Common myeloid progenitor, CD34-positive (primary cell): ENCODE results near the gene MSRB3.

ENCODE experiments used
- CTCF ChIA-PET: fragments of 350-600 bp; sonication (Branson Sonifier 250); formaldehyde crosslinking; loops from one replicate; lab custom pipeline; 2021; ENCODE audit warnings: antibody characterized with exemption; lab: Charles Lee
- POLR2A ChIA-PET: fragments of 350-600 bp; sonication (Branson Sonifier 250); formaldehyde crosslinking; loops from one replicate; lab custom pipeline; 2021; ENCODE audit warnings: antibody characterized with exemption; lab: Charles Lee
- DNase-seq, 3 donors: peaks; one replicate each; pipeline versions ENCODE4 v3.0.0 to v3.0.0-alpha.2; 2013
- H3K27ac ChIP-seq, 2 experiments: 1 replicate in 1 of 2; 2 replicates in 1 of 2; pipeline ENCODE4 v1.7.0; 2013; ENCODE audit warnings: inconsistent platforms in 2 of 2, low read length in 2 of 2, mild to moderate bottlenecking in 2 of 2, low read depth in 1 of 2, moderate library complexity in 1 of 2; ENCODE audit not compliant: severe bottlenecking in 2 of 2, insufficient read depth in 1 of 2, poor library complexity in 1 of 2
- H3K27me3 ChIP-seq, 5 experiments: replicated peaks in 2 of 5; 1 replicate in 3 of 5; 2 replicates in 2 of 5; pipeline versions ENCODE4 v1.6.1 to v1.7.0; 2013; ENCODE audit warnings: low read length in 4 of 5, mild to moderate bottlenecking in 2 of 5, moderate library complexity in 2 of 5, inconsistent platforms in 1 of 5; ENCODE audit not compliant: insufficient read depth in 5 of 5, control insufficient read depth in 4 of 5
- H3K36me3 ChIP-seq, 4 experiments: 1 replicate in 2 of 4; 2 replicates in 2 of 4; pipeline versions ENCODE4 v1.6.1 to v1.7.0; 2013; ENCODE audit warnings: low read length in 3 of 4, control low read depth in 1 of 4, mild to moderate bottlenecking in 1 of 4; ENCODE audit not compliant: control insufficient read depth in 4 of 4, insufficient read depth in 4 of 4
- H3K4me1 ChIP-seq, 4 experiments: 1 replicate in 3 of 4; 2 replicates in 1 of 4; pipeline versions ENCODE4 v1.6.1 to v1.7.1; 2013; ENCODE audit warnings: low read length in 3 of 4, mild to moderate bottlenecking in 3 of 4, control low read depth in 1 of 4, inconsistent platforms in 1 of 4, moderate library complexity in 1 of 4; ENCODE audit not compliant: control insufficient read depth in 4 of 4, insufficient read depth in 4 of 4; ENCODE audit errors: control extremely low read depth in 1 of 4
- H3K4me3 ChIP-seq, 7 experiments: 1 replicate in 4 of 7; 2 replicates in 3 of 7; pipeline versions ENCODE4 v1.5.1 to v1.7.0; 2013; ENCODE audit warnings: mild to moderate bottlenecking in 7 of 7, low read length in 6 of 7, moderate library complexity in 6 of 7, inconsistent platforms in 2 of 7, low read depth in 2 of 7, control low read depth in 1 of 7; ENCODE audit not compliant: insufficient read depth in 4 of 7, control insufficient read depth in 1 of 7; ENCODE audit errors: extremely low read depth in 1 of 7
- H3K9me3 ChIP-seq, 5 experiments: 1 replicate in 4 of 5; 2 replicates in 1 of 5; pipeline versions ENCODE4 v1.6.1 to v1.7.1; 2013; ENCODE audit warnings: low read length in 4 of 5, mild to moderate bottlenecking in 2 of 5, inconsistent platforms in 1 of 5, low read depth in 1 of 5, moderate library complexity in 1 of 5; ENCODE audit not compliant: control insufficient read depth in 4 of 5, insufficient read depth in 2 of 5; ENCODE audit errors: control extremely low read depth in 1 of 5
- WGBS: methylation state at CpG from one replicate; pipeline ENCODE4 v1.1.5; 2013; ENCODE audit not compliant: insufficient coverage; 5-methylcytosine and 5-hydroxymethylcytosine counted together

The MSRB3 gene

DNA sequence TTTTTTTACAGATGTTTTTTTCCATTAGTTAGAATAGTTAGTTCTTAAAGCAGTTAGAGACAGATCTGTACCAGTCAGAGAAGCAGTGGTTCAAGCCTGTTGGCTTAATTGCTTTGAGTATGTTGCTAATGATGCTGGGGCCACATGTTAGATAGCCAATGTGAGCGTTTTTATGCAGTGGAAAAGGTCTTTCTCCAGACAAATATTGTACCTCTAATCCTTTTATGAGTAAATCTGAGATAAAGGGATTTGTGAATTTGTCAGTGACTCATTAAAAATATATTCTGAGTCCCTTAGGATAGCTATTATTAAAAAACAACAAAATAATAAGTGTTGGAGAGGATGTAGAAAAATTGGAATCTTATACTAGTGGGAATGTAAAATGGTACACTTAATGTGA, 154.2 kb downstream of the MSRB3 start:
- ChIA-PET CTCF (interaction anchor here (0.6 to 1.3 kb wide), 2 partner anchors 19 to 170 kb away, joined by 3 read pairs; no protein-coding TSS in a partner anchor), POLR2A (no interaction called here)
- no CpG with 5 or more reads among the region's 1 CpG for WGBS
- H3K4me3 ChIP-seq, result no peak overlapping the region
- H3K27ac ChIP-seq, result no peak overlapping the region
- peaks cover 0 to 8% (median 5%) of the 10 kb centered on the region in 5 experiments for H3K9me3 ChIP-seq
- no peaks in the 10 kb centered on the region for H3K27me3 ChIP-seq
- H3K4me1 ChIP-seq, result no peaks in the 10 kb centered on the region
- peaks cover 0 to 24% (median 8%) of the 10 kb centered on the region in 4 experiments for H3K36me3 ChIP-seq
- no peak for DNase-seq

DNA sequence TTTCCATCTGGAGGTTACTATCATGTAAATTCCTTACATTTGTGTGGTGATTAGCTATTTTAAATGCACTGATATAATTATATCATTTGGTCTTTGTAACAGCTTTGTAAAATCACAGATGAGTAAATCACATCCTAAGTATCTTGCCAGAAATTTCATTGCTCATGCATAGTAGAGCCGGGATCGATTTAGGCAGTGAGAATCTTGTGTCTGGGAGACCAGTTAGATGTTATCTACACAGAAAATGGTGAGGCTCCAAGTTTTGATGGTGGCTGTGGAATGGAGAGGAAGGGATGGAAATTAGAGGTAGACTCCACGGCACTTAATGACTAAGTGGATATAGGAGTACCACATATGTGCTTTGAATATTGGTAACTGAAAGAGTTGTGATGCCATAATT, 156.3 kb downstream of the MSRB3 start:
- Histone ChIP-seq H3K27me3 (no peaks in the 10 kb centered on the region), H3K9me3 (peaks cover 0 to 12% (median 6%) of the 10 kb centered on the region in 5 experiments), H3K36me3 (peaks cover 0 to 30% (median 16%) of the 10 kb centered on the region in 4 experiments), H3K4me1 (no peaks in the 10 kb centered on the region), H3K27ac (no peak overlapping the region), H3K4me3 (no peak overlapping the region)
- 100% methylated on average over 3 of the region's 3 CpGs for WGBS
- no peak for DNase-seq
- ChIA-PET POLR2A (no interaction called here), CTCF (no interaction called here)

DNA sequence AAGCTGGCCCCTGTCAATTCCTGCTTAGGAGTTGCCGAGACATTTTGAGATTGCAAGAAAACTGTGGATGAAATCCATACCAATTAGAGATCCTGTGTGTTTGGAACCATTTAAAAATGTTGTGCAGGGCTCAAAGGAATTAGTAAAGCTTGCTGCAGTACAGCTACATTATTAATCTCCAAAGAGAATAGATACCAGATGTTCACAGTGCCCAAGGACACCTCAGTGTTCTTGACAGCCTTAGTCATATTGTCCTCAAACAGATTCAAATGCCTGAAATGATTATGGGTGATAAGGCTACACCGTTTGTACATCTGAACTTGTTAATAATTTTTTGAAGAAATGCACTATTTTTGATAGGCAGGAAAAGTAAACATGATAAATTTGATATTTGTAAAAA, 164.6 kb downstream of the MSRB3 start:
- no peak for DNase-seq
- ChIA-PET CTCF (interaction anchor here (0.6 to 1.5 kb wide), 5 partner anchors 10 to 53 kb away, joined by 3 read pairs; no protein-coding TSS in a partner anchor), POLR2A (no interaction called here)
- no peak overlapping the region for H3K4me3 ChIP-seq
- WGBS, result 88% methylated on average over 2 of the region's 2 CpGs
- H3K9me3 ChIP-seq, result peaks cover 0 to under 1% (median 0%) of the 10 kb centered on the region in 5 experiments
- H3K4me1 ChIP-seq, result no peaks in the 10 kb centered on the region
- H3K27me3 ChIP-seq, result no peaks in the 10 kb centered on the region
- H3K27ac ChIP-seq, result no peak overlapping the region
- H3K36me3 ChIP-seq, result peaks cover 0 to 9% (median 4%) of the 10 kb centered on the region in 4 experiments

DNA sequence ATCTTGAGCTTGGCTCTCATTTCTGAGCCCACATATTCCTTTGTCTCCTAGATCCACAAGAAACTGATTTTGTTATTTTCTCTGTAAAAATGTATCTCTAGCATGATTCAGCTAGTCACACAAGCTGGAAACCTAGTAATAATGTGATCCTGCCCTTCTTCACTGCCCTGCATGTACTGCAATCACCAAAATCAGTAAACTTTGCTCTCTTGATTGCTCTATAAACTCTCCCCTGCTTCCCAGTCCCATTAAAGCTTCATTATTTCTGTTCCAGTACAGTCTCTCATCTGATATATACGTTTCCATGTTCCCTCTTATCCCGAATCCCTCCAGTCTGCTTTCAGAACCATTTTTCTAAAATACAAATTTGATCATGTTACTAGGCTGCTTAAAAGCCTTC, 166.5 kb downstream of the MSRB3 start:
- H3K4me1 ChIP-seq, result peaks cover 0 to 6% (median 3%) of the 10 kb centered on the region in 4 experiments
- WGBS, result 94% methylated on average over 2 of the region's 2 CpGs
- H3K27ac ChIP-seq, result no peak overlapping the region
- H3K4me3 ChIP-seq, result no peak overlapping the region
- ChIA-PET POLR2A (no interaction called here), CTCF (no interaction called here)
- peaks cover 0 to 4% (median 0%) of the 10 kb centered on the region in 4 experiments for H3K36me3 ChIP-seq
- no peak for DNase-seq
- H3K27me3 ChIP-seq, result no peaks in the 10 kb centered on the region
- no peaks in the 10 kb centered on the region for H3K9me3 ChIP-seq

DNA sequence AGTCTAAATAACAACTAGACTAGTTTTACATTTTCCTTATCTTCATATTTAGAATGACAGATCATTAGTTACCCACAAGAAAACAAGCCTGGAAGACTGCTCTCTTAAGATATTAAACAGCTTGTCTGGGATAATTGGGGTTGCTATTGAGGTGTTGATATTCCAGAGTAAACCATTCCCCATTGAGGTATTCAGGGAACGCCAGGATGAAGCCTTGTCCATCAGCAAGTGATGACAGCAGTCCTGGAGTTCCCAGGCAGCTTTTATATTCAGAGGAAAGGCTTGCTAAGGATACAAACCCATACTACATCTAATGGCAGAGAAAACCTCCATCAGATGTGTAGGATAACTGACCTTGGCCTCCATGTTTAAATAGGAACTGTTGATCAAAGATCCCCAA, 168.4 kb downstream of the MSRB3 start:
- Histone ChIP-seq H3K36me3 (peaks cover 0 to 2% (median 0%) of the 10 kb centered on the region in 4 experiments), H3K9me3 (no peaks in the 10 kb centered on the region), H3K27me3 (no peaks in the 10 kb centered on the region), H3K4me3 (no peak overlapping the region), H3K27ac (no peak overlapping the region), H3K4me1 (peaks cover 0 to 6% (median 3%) of the 10 kb centered on the region in 4 experiments)
- no peak for DNase-seq
- CTCF ChIA-PET, result no interaction called here
- POLR2A ChIA-PET, result interaction anchor here (0.7 kb wide), 1 partner anchor 332 kb away, joined by 3 read pairs; no protein-coding TSS in a partner anchor
- 100% methylated on average over 1 of the region's 1 CpG for WGBS

DNA sequence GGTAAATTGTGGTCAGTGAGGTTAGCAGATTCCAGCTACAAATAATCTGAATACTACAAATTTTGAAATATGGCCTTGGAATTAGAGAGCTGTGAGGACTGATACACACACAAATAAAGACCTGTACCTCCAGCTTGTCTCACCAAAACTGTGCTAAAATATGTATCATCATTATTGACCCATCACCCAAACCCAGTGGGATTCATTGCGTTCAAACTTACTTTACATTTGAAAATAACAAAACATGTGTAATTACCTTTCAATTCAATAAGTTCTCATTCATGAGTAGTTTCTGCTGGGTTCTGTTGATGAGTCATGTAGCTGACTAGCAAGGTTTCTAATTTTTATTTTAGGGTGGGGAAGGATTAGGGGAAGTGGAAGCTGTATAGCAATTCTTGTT, 170.9 kb downstream of the MSRB3 start:
- H3K27me3 ChIP-seq, result no peaks in the 10 kb centered on the region
- no peaks in the 10 kb centered on the region for H3K9me3 ChIP-seq
- peaks cover 0 to 6% (median 3%) of the 10 kb centered on the region in 4 experiments for H3K4me1 ChIP-seq
- no CpG with 5 or more reads among the region's 1 CpG for WGBS
- no peak overlapping the region for H3K27ac ChIP-seq
- ChIA-PET POLR2A (interaction anchor here (0.6 kb wide), 1 partner anchor 122 kb away, joined by 3 read pairs; no protein-coding TSS in a partner anchor), CTCF (no interaction called here)
- H3K4me3 ChIP-seq, result no peak overlapping the region
- peaks cover 3 to 10% (median 9%) of the 10 kb centered on the region in 4 experiments for H3K36me3 ChIP-seq
- DNase-seq, result peak; percentile 8 to 74 (median 56)

DNA sequence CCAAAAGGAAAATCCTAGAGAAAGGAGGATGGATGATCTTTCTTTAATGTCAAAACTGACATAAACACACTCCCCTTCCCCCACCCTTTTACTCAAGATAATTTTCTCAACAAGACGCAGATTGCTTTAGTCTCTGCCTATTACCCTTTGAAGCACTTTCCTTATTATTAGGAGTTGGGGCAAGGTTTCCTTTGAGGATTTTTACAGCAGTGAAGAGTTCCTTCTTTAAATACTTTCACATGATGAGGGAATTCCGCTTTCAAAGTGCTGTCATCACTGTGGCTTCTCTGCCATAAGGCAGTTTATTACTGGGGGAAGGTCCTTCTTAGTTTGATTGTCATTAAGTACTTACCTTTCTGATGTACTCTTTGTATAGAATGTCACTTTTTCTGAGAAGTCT, 172.1 kb downstream of the MSRB3 start:
- ChIA-PET POLR2A (no interaction called here), CTCF (no interaction called here)
- no CpG with 5 or more reads among the region's 2 CpGs for WGBS
- H3K4me1 ChIP-seq, result peaks cover 0 to 6% (median 3%) of the 10 kb centered on the region in 4 experiments
- no peaks in the 10 kb centered on the region for H3K9me3 ChIP-seq
- no peaks in the 10 kb centered on the region for H3K27me3 ChIP-seq
- no peak overlapping the region for H3K4me3 ChIP-seq
- no peak overlapping the region for H3K27ac ChIP-seq
- H3K36me3 ChIP-seq, result peaks cover 7 to 20% (median 16%) of the 10 kb centered on the region in 4 experiments
- no peak for DNase-seq
